NCI-H82 (cell line): Measurements from ENCODE around the gene CYBB.
"Not testable (repeated sequence)": the region's sequence is repeated elsewhere in the genome, so short reads cannot be mapped to it uniquely, and the experiment has no call there.

ENCODE experiments used
- DNase-seq: peaks from one replicate; lab custom pipeline; 2025; lab: John Stamatoyannopoulos, UW

The CYBB gene

DNA sequence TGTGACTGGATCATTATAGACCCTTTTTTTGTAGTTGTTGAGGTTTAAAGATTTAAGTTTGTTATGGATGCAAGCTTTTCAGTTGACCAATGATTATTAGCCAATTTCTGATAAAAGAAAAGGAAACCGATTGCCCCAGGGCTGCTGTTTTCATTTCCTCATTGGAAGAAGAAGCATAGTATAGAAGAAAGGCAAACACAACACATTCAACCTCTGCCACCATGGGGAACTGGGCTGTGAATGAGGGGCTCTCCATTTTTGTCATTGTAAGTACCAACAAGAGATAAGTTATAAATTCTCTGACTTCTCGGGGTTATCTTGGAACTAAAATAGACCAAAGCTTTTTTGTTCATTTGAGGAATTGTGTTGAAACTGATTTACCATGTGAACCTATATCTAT lies at the start of gene CYBB:
Gene CYBB (plus strand): TSS at position 203 of the 400 bp plus-strand sequence. CDS start 19 bp downstream, at position 222.
- no peak for DNase-seq

GRCh38 chrX:37745354-37745753 lies 34.5 kb upstream of the CYBB start:
- peak; percentile 76 for DNase-seq

DNA sequence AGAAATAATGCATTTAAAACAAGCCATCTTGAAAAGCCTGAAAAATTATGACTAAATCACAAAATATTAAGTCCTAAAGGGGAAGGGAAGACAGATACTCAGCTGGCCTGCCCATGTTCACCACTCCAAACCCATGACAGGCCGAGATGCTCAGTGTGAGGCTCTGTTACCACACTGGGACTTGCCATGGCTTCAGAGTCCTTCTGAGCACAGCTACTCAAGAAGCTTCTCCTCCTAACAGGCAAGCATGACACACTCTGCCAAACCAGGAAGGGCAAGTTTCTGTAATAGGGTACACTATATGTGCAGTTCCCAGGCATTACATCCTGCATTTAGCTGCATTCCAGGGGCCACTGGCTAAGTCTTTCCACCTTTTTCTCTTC lies 34.0 kb upstream of the CYBB start:
- no peak for DNase-seq

DNA sequence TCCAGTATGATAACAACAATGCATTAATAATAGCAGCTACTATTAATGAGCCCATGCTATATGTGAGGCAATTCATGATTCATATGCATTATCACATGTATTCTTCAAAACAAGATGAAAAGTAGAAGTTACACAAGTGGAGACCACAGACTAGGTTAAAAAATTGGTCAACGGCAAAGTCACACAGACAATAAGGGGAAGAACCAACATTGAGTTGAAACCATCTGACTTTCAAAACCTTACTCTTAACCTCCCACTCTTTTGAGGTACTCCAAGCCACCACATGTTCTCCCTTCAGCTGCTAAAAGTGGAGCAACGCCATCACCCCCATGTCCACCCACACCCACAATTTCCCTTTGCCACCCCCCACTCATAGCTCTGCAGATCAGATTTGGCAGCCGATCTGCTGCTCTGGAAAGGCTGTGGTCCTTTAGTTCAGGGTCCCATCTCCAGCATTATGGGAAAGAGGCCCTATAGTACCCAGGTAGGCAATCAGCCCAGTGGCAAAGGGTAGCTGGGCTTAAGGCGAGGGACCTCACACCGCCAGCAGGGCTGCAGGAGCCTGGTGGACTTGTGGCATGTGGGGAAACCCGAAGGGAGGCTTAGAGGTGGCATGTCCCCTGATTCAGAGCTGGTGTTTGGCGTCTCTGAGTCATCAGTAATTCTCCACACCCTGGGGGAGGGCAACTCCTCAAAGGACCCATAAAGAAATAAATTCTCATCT lies 33.5 kb upstream of the CYBB start:
- DNase-seq, result no peak

GRCh38 chrX:37746951-37747350 lies 32.9 kb upstream of the CYBB start:
- DNase-seq, result no peak

GRCh38 chrX:37752281-37752680 lies 27.6 kb upstream of the CYBB start:
- DNase-seq, result no peak

DNA sequence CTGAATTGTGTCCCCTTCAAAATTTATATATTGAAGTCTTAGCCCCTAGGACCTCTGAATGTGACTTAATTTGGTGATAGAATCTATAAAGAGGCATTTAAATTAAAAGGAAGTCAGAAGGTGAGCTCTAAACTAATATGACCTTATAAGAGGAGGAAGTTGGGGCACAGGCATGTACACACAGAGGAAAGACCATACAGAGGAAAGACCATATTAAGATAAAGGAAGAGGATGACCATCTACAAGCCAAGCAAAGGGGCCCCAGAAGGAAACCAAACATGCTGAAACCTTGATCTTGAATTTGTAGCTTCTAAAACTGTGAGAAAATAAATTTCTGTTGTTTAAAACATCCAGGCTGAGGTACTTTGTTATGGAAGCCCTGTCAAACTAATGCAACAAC lies 26.9 kb upstream of the CYBB start:
- DNase-seq, result no peak

DNA sequence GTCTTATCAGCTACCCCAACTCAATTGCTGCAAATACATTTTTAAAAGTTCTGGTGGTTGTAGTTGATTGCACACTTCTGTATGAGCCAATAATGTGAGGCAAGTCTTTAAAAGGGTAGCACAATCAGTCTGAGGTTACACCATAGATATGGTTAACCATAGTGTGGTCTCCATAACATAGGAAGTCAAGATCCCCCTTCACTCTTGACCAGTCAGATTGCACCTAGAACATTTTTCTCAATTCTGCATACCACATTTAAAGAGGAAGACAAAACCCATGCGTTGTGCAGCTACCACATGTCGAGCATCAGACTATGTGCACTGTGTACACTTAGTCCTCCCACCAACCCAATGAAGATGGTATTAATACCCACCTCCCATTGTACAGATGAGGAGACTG lies 26.5 kb upstream of the CYBB start:
- no peak for DNase-seq

GRCh38 chrX:37754516-37754915 lies 25.3 kb upstream of the CYBB start:
- DNase-seq, result no peak

DNA sequence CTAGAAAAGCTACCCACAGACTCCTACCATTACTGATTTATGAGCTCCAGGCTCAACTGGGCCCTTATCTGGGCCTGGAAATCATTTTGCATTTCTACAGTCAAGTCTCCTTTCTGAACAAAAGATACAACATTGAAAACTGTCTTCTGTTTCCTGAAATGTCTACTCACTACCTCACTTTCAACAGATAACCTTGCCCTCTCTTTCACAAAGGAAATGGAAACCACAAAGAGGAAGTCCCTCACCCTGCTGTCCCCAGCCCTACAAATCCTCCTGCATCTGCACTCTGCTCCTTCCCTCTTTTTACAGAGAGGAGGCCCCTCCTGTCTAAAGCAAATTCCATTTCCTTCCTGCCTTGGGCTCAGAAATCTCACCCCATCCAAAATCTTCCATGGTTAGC lies 24.8 kb upstream of the CYBB start:
- DNase-seq, result no peak

DNA sequence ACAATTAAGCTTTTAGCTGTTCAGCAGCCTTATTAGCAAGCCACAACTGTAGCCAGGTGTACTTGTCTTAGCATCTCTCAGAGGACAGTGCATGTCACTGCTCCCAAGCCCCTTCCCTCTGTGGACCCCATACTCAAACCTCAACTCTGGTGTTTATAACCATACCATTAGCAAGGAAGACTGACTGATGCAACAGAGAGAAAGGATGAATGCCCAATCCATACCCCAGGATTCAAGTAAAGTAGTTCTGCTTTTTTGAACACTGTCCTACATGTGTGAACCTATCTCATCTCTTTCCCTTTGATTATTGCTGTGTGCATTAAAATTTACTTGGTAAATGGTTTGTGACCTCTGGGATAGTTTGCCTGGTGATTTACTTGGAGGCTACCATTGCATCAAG lies 22.8 kb upstream of the CYBB start:
- no peak for DNase-seq

DNA sequence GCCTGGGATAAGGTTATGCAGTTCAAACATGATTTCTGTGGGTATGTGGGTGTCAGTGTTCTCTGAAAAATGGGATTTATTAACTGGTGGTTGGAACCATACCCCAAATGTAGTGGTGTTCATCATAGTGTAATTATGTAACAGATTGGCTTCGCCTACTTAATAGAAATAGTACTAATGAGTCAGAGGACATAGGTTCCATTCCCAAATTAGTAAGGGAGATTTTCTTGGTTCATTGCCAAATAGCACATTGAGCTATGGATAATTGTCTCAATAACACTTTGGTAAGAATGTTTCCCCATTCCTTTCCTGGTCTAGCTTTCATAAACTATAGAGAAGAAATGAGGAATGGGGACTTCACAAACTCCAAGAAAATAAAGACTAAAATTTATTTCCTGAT lies 20.5 kb upstream of the CYBB start:
- DNase-seq, result no peak

- DNase-seq, result no peak
Measured at GRCh38 chrX:37759878-37760418, 19.9 kb upstream of the CYBB start.

GRCh38 chrX:37763400-37763799 lies 16.5 kb upstream of the CYBB start:
- DNase-seq, result no peak

DNA sequence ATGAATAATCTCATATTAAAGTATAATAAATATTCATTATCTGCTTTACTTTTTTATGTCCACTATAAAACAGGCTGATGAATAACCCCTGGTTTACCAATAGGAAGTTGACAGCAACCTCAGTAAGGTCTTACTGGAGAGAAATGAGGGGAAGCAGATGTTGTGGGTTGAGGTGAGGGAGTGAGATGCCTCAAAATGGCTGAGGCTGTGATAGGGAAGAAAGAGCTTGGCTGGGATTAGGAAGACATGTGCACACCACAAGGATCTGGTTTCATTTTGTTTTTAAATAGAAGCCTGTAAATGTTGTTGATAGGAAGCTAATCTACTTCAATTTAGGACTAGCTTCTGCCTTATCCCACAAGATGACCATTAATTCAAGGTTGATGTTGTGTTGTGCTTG lies 14.4 kb upstream of the CYBB start:
- DNase-seq, result peak; percentile 79

- DNase-seq, result no peak
Measured at GRCh38 chrX:37767430-37767829, 12.4 kb upstream of the CYBB start.

DNA sequence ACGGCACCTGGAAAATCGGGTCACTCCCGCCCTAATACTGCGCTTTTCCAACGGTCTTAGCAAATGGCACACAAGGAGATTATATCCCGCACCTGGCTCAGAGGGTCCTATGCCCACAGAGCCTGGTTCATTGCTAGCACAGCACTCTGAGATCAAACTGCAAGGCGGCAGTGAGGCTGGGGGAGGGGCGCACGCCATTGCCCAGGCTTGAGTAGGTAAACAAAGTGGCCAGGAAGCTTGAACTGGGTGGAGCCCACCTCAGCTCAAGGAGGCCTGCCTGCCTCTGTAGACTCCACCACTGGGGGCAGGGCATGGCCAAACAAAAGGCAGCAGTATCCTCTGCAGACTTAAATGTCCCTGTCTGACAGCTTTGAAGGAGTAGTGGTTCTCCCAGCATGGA lies 11.0 kb upstream of the CYBB start:
- DNase-seq, result not testable (repeated sequence)

DNA sequence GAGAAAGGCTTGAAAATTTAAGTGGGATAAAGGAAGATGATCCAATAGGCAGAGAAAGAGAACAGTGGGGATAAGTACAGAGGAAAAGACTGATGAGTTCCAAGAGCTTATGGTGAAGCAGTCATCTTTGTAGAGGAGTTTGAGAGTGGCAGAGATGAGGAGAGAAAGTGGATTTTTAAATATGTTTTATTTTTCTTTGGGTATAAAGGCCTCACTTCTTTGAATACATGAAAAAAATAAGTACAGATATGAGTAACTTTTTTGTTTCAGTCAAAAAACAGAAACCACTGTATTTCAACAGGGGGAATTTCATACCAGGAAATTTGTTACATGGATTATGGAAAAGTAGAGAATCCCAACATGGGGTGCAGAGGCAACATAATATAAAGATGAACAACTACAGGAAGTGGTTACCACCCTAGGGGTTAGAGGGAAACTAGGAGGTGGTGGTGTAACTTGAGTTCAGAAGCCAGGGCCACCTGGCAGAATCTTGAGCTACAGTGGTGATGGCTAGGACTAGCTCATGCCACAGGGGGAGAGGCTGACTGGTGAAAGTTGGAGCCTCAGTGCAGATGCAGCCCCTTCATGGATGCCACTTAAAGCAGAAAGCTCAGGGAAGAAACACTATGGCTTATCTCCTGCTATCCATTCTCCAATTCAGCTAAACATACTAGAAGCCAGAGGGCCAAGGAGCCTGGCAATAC lies 3.4 kb upstream of the CYBB start:
- DNase-seq, result no peak

GRCh38 chrX:37776987-37777325 lies 2.9 kb upstream of the CYBB start:
- DNase-seq, result no peak

GRCh38 chrX:37781081-37781480 lies 1.2 kb downstream of the CYBB start:
- DNase-seq, result no peak

- DNase-seq, result no peak
Measured at GRCh38 chrX:37781814-37782213, 2.0 kb downstream of the CYBB start.

DNA sequence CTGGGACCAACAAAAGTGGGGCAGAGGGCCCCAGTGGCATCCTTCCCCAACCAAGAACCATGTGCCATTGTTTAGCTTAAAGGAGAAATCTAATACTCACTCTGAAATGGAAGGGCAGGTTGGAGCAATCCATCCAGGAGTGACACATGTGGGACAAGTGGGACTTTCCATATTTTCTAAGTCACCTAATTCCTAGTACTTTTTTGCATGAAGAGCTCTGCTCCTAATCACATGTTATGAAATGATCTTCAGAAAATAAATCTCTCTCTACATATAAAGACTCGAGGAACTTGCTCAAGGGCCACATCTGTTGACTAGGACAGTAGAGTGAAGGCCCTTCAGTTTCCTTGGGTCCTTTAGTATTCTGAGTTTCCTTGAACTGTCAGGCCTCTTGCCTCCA lies 2.5 kb downstream of the CYBB start:
- DNase-seq, result no peak

GRCh38 chrX:37783305-37783704 lies 3.4 kb downstream of the CYBB start:
- no peak for DNase-seq

DNA sequence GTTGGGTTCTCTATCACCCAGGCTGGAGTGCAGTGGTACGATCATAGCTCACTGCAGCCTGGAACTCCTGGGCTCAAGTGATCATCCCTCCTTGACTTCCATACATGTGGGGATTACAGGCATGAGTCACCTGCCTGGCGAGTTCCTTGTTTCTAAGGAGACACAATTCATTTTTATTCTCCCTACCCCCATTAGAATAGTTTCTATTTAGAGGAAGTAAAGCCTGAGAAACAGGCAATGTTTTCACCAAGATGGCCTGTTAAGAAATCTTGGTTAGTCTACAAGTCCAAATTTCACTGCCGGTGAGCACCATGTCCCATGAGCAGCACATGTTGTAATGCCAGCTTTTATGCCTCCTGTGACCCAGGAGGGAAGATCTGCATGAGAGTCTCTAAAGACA lies 5.7 kb downstream of the CYBB start:
- no peak for DNase-seq
